WTC11 (cell line): ENCODE data around the gene GOT2.

Experiments
- CREB1 ChIP-seq: sonication (generic); formaldehyde crosslinking; IDR thresholded peaks from 2 replicates; pipeline ENCODE4 v1.8.0; 2023; ENCODE audit warnings: mild to moderate bottlenecking, missing genetic modification reagents
- CREM ChIP-seq: sonication (generic); formaldehyde crosslinking; IDR thresholded peaks from 2 replicates; pipeline ENCODE4 v1.8.1; 2022; ENCODE audit warnings: mild to moderate bottlenecking, missing genetic modification reagents, moderate library complexity
- FOXJ3 ChIP-seq: sonication (generic); formaldehyde crosslinking; IDR thresholded peaks from 2 replicates; pipeline ENCODE4 v1.9.0; 2021; ENCODE audit warnings: missing genetic modification reagents, mild to moderate bottlenecking, borderline replicate concordance
- FOXP1 ChIP-seq: sonication (generic); formaldehyde crosslinking; IDR thresholded peaks from 2 replicates; pipeline ENCODE4 v1.8.0; 2022; ENCODE audit warnings: missing genetic modification reagents, mild to moderate bottlenecking, moderate library complexity, borderline replicate concordance
- SMAD3 ChIP-seq: sonication (generic); formaldehyde crosslinking; IDR thresholded peaks from 2 replicates; pipeline ENCODE4 v1.8.0; 2022; ENCODE audit warnings: missing genetic modification reagents, mild to moderate bottlenecking, borderline replicate concordance
- SP1 ChIP-seq: sonication (generic); formaldehyde crosslinking; conservative IDR thresholded peaks from 2 replicates; pipeline ENCODE4 v1.8.1; 2022; ENCODE audit warnings: missing genetic modification reagents
- ZNF121 ChIP-seq: sonication (generic); formaldehyde crosslinking; IDR thresholded peaks from 2 replicates; pipeline ENCODE4 v1.8.0; 2023; ENCODE audit warnings: missing genetic modification reagents
- ZNF317 ChIP-seq: sonication (generic); formaldehyde crosslinking; IDR thresholded peaks from 2 replicates; pipeline ENCODE4 v1.8.1; 2023; ENCODE audit warnings: low read depth, mild to moderate bottlenecking, moderate library complexity, missing genetic modification reagents, borderline replicate concordance
- TF ChIP-seq, protein P1 (sequence below): sonication (generic); formaldehyde crosslinking; IDR thresholded peaks from 2 replicates; pipeline ENCODE4 v1.8.0; 2023; ENCODE audit warnings: missing genetic modification reagents
- TF ChIP-seq, protein P2 (sequence below): sonication (generic); formaldehyde crosslinking; IDR thresholded peaks from 2 replicates; pipeline ENCODE4 v1.8.0; 2022; ENCODE audit warnings: mild to moderate bottlenecking, missing genetic modification reagents
- TF ChIP-seq, protein P3 (sequence below): fragments of 200-600 bp; IDR thresholded peaks from 2 replicates; pipeline ENCODE4 v1.8.0; 2022; ENCODE audit warnings: antibody characterized with exemption
- TF ChIP-seq, protein P4 (sequence below): sonication (generic); formaldehyde crosslinking; IDR thresholded peaks from 2 replicates; pipeline ENCODE4 v1.8.1; 2023; ENCODE audit warnings: mild to moderate bottlenecking, missing genetic modification reagents

DNA sequence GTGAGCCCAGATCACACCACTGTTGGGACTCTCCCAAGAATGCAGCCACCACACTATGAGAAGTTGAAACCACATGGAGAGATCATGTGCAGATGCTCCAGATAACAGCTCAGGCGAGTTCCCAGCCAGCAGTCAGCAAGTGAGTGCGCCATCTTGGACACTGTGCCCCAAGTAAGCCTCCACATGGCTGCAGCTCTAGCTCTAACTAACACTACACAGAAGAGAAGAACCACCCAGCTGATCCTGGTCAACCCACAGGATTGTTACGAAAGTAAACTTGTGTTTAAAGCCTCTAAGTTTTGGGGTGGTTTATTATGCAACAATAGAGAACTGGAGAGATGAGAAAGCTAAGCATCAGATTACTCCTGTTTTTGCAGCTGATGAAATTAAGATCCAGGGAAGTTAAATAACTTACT is 75.3 kb downstream of the GOT2 start:
- TF ChIP-seq CREB1 (CRISPR knock-in tag) (no peak), SMAD3 (CRISPR knock-in tag) (no peak), SP1 (CRISPR knock-in tag) (no peak), FOXJ3 (CRISPR knock-in tag) (no peak), ZNF317 (CRISPR knock-in tag) (no peak), CREM (no peak), ZNF121 (no peak), FOXP1 (CRISPR knock-in tag) (no peak)
- TF ChIP-seq, protein P1, sequence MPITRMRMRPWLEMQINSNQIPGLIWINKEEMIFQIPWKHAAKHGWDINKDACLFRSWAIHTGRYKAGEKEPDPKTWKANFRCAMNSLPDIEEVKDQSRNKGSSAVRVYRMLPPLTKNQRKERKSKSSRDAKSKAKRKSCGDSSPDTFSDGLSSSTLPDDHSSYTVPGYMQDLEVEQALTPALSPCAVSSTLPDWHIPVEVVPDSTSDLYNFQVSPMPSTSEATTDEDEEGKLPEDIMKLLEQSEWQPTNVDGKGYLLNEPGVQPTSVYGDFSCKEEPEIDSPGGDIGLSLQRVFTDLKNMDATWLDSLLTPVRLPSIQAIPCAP = no peak
- TF ChIP-seq, protein P2, sequence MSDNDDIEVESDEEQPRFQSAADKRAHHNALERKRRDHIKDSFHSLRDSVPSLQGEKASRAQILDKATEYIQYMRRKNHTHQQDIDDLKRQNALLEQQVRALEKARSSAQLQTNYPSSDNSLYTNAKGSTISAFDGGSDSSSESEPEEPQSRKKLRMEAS (CRISPR knock-in tag) = no peak
- TF ChIP-seq, protein P3, sequence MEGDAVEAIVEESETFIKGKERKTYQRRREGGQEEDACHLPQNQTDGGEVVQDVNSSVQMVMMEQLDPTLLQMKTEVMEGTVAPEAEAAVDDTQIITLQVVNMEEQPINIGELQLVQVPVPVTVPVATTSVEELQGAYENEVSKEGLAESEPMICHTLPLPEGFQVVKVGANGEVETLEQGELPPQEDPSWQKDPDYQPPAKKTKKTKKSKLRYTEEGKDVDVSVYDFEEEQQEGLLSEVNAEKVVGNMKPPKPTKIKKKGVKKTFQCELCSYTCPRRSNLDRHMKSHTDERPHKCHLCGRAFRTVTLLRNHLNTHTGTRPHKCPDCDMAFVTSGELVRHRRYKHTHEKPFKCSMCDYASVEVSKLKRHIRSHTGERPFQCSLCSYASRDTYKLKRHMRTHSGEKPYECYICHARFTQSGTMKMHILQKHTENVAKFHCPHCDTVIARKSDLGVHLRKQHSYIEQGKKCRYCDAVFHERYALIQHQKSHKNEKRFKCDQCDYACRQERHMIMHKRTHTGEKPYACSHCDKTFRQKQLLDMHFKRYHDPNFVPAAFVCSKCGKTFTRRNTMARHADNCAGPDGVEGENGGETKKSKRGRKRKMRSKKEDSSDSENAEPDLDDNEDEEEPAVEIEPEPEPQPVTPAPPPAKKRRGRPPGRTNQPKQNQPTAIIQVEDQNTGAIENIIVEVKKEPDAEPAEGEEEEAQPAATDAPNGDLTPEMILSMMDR = no peak
- TF ChIP-seq, protein P4, sequence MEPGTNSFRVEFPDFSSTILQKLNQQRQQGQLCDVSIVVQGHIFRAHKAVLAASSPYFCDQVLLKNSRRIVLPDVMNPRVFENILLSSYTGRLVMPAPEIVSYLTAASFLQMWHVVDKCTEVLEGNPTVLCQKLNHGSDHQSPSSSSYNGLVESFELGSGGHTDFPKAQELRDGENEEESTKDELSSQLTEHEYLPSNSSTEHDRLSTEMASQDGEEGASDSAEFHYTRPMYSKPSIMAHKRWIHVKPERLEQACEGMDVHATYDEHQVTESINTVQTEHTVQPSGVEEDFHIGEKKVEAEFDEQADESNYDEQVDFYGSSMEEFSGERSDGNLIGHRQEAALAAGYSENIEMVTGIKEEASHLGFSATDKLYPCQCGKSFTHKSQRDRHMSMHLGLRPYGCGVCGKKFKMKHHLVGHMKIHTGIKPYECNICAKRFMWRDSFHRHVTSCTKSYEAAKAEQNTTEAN (CRISPR knock-in tag) = no peak
